Myocyte (in vitro differentiated cells): ENCODE results near the gene KLHL21. TPM values are rescaled to one million over a fixed set of nuclear protein-coding genes. Genes with fewer than 3 reads are reported as not detected.
A peak's percentile ranks its signal among the peaks of the same experiment; 100 is the strongest.

ENCODE experiments used
- DNase-seq: peaks from one replicate; pipeline ENCODE4 v3.0.0-alpha.2; 2012; ENCODE audit warnings: low read depth
- total RNA-seq: library from RNA; depleted of rRNA; stranded (reverse); fragments of >200 nt; gene quantifications from 2 replicates; pipeline ENCODE4 v1.2.3, GENCODE V29; 2014

Gene KLHL21
- total RNA-seq, 1 donor from 2014 or later: 118 TPM

- DNase-seq: peak; percentile 33
Measured at GRCh38 chr1:6625584-6626149, 23.0 kb upstream of the KLHL21 start.

- DNase-seq: peak; percentile 93
Measured at GRCh38 chr1:6624710-6625583, 22.3 kb upstream of the KLHL21 start, which contains the start of gene THAP3. Gene THAP3 (plus strand): TSS chr1:6624868. CDS start chr1:6625219, 351 bp downstream.

DNA sequence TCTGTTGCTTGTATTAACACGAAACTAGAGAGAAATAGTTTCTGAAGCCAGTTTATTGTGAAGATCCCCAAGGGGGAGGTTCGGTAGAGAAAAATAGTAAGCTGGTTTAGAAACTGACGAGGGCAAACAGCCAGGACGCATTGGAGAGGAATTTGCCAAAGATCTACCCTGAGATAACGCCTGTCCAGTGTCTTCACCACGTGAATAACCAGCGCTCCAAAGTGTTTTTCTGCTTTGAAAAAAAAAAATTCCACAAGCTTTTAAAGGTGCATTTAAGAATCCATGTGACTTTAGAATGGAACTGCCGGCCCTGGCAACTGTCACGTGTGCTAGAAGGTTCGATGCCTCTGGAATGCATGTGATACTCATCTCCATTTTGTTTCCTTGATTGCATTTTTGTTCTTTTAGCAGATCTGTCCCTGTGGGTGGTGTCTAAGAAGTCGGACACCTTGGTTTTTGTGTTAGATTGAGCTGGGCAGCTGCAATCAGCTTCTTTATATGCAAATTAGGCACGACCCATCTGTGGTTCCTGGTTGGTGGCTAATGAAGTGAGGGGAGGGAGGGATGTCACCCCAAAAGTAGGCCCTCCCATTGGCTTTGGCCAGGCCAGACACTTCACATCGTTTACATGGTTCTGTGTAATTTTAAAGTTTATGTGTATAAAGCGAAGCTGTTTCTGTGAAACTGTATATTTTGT, 20.7 kb upstream of the KLHL21 start:
- DNase-seq: no peak

DNA sequence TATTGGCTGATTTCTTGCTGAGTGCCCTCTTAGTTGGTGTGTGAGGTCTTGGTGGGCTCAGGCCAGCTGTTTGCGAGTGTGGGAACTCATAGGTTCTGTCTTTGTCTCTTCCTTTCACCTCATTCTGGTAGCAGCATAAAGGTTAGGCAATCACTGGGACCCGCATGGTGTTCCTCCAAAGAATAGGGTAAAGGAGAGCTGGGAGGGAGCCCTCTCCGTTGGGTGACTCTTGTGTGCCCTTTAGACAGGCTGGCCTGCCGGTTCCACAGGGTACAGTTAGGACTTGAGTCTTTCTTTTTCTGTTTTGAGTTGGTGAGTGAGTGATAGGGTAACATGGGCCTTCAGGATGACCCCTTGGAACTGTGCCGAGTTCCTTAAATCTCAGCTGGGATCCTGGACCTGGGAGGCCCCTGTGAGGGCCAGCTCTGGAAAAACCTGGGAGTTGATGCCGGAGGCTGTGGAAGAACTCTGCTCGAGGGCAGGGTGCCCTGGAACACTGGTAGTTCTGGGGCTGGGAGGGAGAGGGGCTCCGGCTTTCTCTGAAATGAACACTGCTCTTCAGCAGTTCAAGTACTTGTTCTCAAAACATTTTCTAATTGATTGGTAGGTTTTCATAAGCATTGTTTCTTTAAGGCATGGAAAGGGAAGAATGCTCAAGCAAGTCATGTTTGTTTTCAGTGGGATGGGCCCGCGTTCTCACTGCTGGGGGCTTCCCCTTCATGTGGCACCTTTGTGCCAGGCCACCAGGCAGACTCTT, 19.9 kb upstream of the KLHL21 start:
- no peak for DNase-seq

DNA sequence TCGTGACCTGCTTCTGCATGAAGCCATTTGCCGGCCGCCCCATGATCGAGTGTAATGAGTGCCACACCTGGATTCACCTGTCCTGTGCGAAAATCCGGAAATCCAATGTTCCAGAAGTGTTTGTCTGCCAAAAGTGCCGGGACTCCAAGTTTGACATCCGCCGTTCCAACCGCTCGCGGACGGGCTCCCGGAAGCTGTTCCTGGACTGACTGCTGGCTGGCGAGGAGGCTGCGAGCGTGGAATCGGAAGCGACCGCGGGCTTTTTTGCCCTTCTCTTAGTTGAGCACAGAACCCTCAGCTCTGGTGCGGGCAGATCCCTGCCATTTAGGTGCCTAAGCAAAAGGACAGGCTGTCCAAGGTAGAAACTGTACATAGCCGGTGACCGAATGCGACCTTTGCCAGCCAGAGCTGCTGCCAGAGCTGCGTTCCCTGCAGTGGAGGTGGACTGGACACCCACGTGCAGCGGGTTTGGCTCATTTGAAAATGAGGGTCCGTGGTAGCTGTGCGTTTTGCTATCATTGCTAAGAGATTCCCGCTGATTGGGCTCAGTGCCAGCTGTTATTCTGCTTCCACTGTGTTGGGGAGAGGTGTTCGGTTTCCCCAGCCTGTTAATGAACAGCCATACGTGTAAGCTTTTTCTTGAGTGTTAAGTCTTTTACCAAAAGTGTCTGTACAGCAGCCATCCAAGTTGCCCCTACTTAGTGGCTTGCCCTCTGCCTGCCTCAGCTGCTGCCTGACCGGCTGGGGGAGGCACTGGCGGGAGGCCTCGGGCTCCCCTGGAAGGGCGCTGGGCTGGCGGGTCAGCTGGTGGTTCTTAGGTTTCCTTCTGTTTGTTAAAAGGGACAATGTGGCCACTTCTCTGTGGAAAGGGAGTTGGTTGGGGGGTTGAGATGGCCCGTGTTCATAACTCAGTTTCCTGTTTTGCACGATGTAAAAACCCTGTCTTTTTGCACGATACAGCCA, 19.0 kb upstream of the KLHL21 start:
- DNase-seq: no peak

DNA sequence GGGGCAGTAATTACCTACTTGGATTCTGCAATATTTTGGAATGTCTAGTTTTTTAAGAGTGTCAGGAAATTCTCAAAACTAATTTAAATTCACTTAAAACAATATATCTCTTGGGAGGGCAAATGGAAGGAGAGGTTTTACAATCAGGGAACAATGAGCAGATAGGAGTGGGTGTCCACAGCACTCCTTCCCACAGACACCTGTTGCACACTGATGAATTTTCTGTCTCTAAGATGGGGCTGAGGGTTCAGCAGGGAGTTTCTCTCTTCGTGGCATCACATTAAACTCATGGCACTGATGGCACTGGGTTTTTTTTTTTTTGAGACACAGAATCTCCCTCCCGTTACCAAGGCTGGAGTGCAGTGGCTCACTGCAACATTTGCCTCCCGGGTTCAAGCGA, 16.4 kb upstream of the KLHL21 start:
- no peak for DNase-seq

- DNase-seq: no peak
Measured at GRCh38 chr1:6614929-6615785, 12.5 kb upstream of the KLHL21 start.

GRCh38 chr1:6614019-6614928, 11.6 kb upstream of the KLHL21 start:
- peak; percentile 45 for DNase-seq

DNA sequence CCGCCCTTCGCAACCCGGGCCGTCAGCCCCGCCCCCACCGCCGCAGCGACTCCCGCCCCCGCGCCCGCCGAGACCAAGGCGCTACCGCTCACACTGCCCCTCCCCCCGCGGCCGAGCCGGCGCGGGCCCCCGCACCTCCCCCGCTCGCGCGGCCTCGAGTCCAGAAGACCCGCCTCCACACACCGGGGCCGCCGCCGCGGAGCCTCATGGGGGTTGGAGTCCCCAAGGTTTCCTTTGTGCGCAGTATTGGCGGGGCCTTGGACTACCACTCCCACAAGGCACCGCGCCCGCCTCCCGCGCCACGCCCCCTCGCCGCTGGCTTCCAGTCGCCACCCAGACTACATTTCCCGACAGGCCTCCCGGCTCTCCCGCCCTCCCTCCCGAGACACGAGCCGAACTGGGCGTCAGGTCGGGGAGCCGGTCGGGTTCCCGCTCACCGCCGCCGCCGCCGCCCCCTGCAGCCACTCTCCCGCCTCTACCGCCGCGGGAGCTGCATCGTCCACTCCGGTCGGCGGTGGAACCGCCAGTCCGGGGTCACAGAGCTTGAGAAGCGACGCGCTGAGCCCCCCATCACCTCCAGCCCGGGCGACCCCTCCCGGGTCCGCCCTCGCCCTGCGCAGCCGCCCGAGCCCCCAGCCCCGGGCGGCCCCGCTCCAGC, 10.8 kb upstream of the KLHL21 start, which contains the start of gene PHF13:
PHF13 (plus strand) TSS at position 371 of the 658 bp plus-strand sequence. CDS start 336 bp downstream, outside the sequence.
- DNase-seq: peak; percentile 99

DNA sequence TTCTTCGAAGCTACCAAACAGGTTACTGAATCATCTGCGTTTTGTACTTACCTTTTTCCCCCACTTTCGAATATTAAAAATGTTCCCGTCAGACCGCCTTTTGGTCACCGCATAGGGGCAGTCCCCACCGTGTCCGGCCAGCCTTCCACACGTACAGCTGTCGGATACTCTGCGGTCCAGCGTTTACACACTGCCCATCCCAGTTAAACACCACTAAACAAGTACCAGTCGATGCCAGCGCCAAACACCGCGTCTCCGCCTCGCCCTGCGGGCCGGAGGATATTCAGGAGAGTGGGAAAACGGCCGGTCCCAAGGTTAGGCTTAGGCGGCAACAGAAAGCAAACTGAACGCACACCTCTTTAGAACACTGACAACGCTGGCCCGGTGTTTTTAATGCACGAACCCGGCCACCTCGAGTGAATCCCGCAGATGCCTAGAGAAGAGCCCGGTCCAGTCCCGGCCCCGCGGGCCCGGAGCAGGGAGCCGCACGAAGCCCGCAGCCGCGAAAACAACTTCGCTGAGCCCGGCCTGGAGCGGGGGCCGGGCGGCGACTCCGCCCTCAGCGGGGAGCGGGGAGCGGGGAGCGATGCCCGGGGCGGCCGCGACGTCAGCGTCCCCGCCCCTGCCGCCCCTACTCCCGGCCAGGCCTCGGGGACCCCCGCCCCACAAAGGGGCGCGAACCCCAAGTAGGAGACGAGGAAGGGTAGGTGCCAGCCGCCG, 10.1 kb upstream of the KLHL21 start:
- DNase-seq: peak; percentile 83

GRCh38 chr1:6603915-6604558, 1.4 kb upstream of the KLHL21 start:
- DNase-seq: peak; percentile 85

- peak; percentile 95 for DNase-seq
Measured at GRCh38 chr1:6603238-6603914, 707 bp upstream of the KLHL21 start.

- peak; percentile 62 for DNase-seq
Measured at GRCh38 chr1:6601923-6602668, 573 bp downstream of the KLHL21 start.

- DNase-seq: peak; percentile 92
Measured at GRCh38 chr1:6601049-6601922, 1.4 kb downstream of the KLHL21 start.
